Adipose tissue (tissue), 3 donors: ENCODE data around the gene EIF2B5. TPM values are rescaled to one million over a fixed set of nuclear protein-coding genes. Genes with fewer than 3 reads are reported as not detected.
"Not testable (repeated sequence)": the region's sequence is repeated elsewhere in the genome, so short reads cannot be mapped to it uniquely, and the experiment has no call there.

Experiments
- H3K27ac ChIP-seq: one replicate; pipeline ENCODE4 v1.5.1; 2013; ENCODE audit warnings: low read depth, low read length
- WGBS, 3 donors: extraction: QIAGEN DNeasy Blood & Tissue Kit; methylation state at CpG; one replicate each; pipeline ENCODE4 v1.1.7; 2013; 5-methylcytosine and 5-hydroxymethylcytosine counted together
- polyA plus RNA-seq, 3 donors: library from polyadenylated mRNA; stranded (reverse); fragments of 200-250 nt; gene quantifications; one replicate each; pipeline ENCODE4 v1.2.3, GENCODE V29; 2013
- donor health status: healthy with polysubstance abuse.
- donor health status: Bipolar disorder and iron deficiency.
- donor health status: healthy.

The EIF2B5 gene
- polyA plus RNA-seq, 3 donors: 24.4 to 38.0 (median 26.3) TPM

DNA sequence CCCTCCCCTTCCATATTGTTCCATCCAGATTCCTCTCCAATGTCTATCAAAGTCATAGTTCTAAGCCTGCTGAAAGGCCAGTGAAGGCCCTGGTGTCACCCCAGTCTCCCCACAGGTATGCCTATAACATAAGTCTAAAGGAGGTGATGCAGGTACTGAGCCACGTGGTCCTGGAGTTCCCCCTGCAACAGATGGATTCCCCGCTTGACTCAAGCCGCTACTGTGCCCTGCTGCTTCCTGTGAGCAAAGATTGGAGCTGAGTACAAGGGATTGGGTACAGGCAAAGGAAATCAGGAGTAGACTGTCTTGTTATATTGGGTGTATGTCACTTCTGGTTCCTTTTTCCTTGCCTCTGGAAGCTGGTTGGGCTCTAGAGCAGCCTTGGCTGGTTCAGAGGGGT, 8.2 kb downstream of the EIF2B5 start:
- H3K27ac ChIP-seq: no peak overlapping the region
- 88 to 91% (median 90%) methylated on average over 3 of the region's 3 CpGs for WGBS, 3 donors

DNA sequence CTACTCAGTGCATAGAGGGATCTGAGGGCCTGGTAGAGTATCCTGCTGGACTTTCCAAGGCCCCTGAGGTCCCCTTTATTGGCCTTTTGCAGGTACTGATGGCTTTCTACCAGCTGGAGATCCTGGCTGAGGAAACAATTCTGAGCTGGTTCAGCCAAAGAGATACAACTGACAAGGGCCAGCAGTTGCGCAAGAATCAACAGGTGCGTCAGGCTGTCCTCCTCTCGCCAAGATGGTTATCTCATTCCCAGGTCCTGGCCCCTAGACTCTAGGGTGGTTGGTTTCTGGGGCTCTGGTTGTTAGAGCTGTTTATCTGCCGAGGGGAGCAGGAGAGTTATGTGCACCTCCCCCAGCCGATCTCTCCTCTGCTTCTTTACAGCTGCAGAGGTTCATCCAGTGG, 9.3 kb downstream of the EIF2B5 start:
- 64 to 74% (median 68%) methylated on average over 5 of the region's 5 CpGs for WGBS, 3 donors
- H3K27ac ChIP-seq: no peak overlapping the region

DNA sequence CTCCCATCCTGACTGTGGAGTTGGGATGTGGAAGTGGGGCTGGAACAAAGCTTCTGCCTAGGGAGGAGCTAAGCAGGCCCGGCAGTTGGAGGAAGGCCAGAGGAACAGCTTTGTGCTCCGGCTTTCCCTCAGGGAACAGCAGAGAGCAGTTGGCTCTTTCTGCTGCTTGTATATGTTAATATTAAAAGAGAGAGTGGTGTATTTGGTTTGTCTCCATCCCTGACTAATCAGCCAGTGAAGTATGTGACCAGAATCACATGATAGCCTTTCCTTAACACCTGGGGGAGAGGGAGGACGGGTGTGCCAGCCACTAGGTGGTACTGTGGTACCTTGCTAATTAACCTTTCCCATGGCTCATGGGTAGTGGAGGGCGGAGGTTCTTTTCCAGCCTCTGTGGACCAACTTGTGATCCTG, 10.0 kb downstream of the EIF2B5 start:
- WGBS, 3 donors: 18 to 43% (median 34%) methylated on average over 4 of the region's 4 CpGs
- no peak overlapping the region for H3K27ac ChIP-seq

DNA sequence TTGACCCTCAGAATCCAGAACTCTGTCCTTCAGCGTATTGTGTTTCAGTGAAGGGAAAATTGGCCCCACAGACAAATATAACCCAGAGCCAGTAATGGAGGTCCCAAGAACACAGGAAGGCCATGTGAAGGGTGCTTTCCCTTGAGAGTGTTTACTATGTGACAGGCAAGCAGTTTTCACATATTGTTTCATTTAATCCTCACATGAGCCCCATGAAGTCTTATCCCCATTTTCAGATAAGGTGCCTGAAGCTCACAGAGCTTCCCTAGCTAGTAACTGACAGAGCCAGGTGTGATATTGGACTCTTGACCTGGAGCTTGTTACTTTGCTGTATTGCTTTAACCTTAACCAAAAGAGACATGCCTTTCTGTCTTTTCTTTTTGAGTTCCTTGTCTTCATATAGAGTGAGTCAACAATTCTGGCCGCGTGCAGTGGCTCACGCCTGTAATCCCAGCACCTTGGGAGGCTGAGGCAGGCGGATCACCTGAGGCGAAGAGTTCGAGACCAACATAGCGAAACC, 10.7 kb downstream of the EIF2B5 start:
- WGBS, 3 donors: 81 to 90% (median 87%) methylated on average over 8 of the region's 8 CpGs
- no peak overlapping the region for H3K27ac ChIP-seq

DNA sequence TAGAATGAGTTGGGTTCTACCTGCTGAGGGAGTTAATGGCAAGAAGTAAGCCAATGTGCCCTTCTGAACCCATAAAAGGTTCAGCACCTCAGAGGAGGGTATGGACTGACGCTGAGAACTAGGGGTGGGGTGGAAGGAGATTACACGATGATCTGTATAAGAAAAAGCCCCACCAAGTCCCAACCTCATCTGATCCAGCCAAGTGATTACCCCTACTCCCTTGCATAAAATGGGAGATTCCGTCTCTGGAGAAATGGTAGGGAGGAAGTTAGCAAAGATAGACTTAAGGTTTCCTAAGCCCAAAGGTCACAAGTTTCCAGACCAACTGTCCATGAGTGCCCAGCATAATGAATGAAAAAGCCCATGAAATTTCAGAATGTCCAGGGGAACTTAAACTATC, 12.9 kb downstream of the EIF2B5 start:
- WGBS, 3 donors: 68 to 83% (median 73%) methylated on average over 3 of the region's 3 CpGs
- no peak overlapping the region for H3K27ac ChIP-seq

DNA sequence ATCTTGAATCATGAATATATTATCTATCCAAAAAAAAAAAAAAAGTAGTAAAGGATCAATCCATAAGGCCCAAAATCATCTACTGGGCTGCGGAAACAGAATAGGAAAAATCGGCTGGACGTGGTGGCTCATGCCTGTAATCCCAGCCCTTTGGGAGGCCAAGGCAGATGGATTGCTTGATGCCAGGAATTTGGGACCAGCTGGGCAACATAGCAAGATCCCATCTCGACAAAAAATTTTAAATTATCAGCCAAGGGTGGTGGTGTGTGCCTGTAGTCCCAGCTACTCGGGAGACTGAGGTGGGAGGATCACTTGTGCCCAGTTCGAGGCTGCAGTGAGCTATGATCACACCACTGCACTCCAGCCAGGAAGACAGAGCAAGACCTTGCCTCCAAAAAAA, 14.0 kb downstream of the EIF2B5 start:
- no peak overlapping the region for H3K27ac ChIP-seq
- WGBS, 3 donors: 86 to 96% (median 94%) methylated on average over 6 of the region's 6 CpGs

DNA sequence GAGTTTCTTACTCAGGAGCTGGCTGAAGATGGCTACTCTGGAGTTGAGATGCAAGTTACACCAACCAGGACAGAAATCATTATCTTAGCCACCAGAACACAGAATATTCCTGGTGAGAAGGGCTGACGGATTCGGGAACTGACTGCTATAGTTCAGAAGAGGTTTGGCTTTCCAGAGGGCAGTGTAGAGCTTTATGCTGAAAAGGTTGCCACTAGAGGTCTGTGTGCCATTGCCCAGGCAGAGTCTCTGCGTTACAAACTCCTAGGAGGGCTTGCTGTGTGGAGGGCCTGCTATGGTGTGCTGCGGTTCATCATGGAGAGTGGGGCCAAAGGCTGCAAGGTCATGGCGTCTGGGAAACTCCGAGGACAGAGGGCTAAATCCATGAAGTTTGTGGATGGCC, 14.6 kb downstream of the EIF2B5 start:
- WGBS, 3 donors: 56 to 79% (median 78%) methylated on average over 6 of the region's 6 CpGs
- not testable (repeated sequence) for H3K27ac ChIP-seq

DNA sequence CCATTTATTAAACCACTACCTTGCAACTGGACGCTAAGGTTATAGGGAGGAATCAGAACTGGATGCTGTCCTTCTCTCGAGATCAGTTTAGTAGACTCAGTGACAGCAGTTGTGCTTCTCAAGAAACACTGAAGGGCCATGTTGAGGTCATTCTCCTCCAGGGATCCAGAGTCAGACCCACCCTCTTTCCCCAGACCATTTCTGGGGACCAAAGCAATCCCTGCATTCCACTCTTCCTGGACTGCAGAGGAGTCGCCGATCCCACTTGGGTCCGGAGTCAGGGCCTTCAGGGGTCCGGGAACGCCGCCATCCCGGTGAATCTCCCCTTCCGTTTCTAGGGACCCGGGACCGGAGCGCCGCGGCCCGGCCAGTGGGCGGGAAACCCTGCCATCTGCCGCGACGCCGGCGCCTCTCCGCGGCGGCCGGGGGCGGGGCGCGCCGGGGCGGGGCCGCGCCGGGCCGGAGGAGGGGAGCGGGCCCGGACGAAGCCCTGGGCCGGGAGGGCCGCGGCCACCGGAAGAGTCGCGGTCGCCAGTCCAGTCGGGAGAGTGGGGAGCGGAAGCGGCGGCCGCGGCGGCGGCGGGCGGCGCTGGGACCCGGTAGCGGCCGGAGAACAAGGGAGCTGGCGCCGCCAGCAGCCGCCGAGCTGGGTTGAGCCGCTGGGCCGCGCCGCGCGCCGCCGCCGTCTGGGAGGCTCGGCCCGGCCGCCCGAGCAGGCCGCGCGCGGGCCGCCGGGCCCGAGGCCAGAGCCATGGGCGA, 19.9 kb downstream of the EIF2B5 start, which contains the start of gene DVL3:
TSS of gene DVL3 (plus strand) at position 493 of the 759 bp plus-strand sequence. CDS start at position 752, 259 bp downstream.
- peak within 1 kb of the TSS; percentile 42 for H3K27ac ChIP-seq
- WGBS, 3 donors: 1% methylated on average over 34 to 84 of the region's 84 CpGs

DNA sequence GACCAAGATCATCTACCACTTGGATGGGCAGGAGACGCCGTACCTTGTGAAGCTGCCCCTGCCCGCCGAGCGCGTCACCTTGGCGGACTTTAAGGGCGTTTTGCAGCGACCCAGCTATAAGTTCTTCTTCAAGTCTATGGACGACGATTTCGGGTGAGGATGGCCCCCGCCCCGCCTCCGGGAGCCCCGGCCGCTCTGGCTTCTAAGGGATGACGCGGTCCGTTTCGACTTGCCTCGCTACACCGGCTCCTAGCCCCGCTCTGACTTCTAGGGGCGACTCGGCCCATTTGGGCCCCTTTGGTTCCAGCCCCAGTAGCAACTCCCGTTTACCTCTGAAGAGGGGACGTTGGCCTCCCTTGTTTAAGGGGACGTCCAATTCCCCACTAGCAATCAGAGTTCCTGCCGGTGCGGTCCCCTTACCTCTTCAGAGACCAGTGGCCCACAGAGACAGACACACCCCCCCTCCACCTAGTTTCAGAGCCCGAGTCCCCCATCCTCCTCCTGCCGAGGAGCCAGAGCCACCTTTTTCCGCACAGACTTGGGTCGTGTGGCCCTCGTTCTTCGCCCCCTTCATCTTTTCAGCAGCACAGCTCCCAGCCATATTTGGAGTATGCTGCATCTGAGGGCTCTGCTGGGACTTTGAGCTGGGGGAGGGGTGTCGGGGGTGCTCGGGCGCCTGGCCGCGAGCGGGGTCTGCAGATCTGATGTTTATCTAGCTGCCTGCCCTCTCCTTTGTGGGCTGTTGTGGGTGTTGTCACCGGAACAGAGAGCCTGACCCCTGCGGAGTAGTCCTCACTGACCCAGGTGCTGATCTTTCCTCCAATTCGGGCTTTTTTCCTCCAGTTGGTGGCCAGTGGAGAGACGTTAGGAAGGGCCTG, 20.7 kb downstream of the EIF2B5 start:
- WGBS, 3 donors: 0% methylated on average over 46 to 47 of the region's 47 CpGs

DNA sequence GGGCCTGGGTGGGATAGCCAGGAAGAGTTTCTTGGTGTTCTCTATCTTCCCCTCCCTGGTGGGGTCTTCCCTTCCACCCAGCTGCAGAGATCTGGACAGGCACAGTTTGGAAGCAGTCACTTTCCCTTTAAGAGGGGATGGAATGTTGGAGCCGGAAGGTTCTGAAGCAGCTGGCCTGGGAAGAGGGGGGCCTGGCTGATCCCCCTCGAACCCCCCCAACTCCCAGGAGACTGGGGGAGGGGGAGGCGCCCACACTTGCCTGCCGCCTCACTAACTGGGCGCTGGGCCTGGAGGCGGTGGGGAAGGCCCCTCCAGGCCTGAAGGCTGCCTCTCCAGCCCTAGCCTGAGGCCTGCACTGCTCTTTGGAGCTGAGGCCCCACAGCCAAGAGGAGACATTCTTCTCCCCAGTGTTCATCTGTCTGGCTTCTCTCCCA, 21.4 kb downstream of the EIF2B5 start:
- 2 to 15% (median 3%) methylated on average over 6 of the region's 6 CpGs for WGBS, 3 donors

More for the DNA sequence above, 20.7 kb downstream of the EIF2B5 start:
- H3K27ac ChIP-seq: peak overlapping the region; percentile 42

DNA sequence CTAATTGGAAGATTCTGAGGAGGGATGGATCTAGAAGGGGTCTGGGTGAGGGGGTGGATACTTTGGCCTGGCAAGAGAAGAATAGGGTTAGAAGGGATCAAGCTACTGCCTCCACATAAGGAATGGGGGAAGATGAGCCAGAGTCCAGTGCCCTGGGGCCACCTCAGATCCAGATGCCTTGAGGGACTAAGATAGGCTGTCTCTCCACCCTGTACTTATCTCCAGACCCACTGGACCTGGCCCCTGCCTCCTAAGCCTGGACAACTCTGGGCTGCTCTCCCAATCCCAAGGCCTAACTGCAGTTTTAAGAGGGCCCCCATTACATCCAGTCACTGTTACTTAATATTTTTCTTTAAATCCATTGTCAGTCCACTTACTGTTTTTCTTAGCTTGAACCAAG, 22.0 kb downstream of the EIF2B5 start:
- no peak overlapping the region for H3K27ac ChIP-seq

More for the DNA sequence above, 21.4 kb downstream of the EIF2B5 start:
- H3K27ac ChIP-seq: no peak overlapping the region

DNA sequence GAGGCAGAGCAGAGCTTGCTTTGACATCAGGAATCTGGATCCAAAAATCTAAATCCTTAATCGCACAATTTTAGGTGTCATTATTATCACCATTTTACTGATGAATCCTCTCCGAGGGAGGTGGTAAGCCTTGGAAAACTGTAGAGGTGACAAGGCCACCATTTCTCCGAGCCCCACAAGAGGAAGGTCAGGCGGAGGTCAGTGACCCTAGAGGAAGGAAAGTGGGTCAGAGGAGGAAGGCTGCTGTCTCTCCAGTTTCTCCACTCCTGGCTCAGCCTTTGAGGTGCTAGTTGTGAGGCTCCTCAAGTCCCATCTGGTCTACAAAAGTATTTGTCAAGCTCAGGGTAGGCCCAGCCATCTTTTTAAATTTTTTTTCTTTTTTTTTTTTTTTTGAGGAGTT, 23.2 kb downstream of the EIF2B5 start:
- no peak overlapping the region for H3K27ac ChIP-seq
- 50 to 73% (median 54%) methylated on average over 4 of the region's 4 CpGs for WGBS, 3 donors

DNA sequence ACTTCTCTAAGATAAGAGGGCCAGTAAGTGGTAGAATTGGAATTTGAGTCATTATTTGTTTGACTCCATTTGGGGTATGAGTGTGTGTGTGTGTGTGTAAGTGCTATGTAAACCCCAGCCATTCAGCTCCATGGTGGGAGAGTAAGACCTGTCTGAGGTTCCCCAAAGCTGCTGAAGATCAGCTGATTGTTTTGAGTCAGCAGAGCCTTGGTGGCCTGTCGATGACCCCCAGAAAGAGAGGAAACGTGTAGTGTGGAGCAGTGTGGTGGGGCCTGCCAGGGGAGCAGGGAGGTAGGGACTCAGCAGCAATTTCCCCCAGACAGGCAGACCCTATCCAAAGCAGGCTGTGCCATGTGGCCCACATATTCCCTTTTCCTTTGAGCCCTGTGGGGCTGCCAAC, 25.3 kb downstream of the EIF2B5 start:
- WGBS, 3 donors: 22 to 58% (median 34%) methylated on average over 2 of the region's 2 CpGs
- H3K27ac ChIP-seq: no peak overlapping the region

DNA sequence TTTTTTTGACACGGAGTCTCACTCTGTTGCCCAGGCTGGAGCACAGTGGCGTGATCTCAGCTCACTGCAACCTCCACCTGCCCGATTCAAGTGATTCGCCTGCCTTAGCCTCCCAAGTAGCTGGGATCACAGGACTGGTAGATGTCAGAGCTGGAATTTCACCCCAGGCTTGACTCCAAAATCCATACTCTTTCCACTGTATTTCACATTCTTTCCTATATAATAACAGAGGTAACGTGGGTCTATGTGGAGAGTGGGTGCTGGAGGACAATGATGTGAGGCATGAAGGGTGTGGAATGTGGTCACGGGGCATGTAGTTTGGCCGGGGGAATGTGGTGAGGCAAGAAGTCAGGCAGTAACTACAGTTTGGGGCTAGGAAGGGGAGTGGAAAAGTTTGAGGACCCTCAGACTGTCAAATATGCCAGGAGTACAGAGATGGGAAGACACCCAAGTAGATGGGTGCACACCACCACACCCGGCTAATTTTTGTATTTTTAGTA, 27.5 kb downstream of the EIF2B5 start:
- H3K27ac ChIP-seq: not testable (repeated sequence)
- WGBS, 3 donors: 70 to 85% (median 83%) methylated on average over 7 to 8 of the region's 8 CpGs

DNA sequence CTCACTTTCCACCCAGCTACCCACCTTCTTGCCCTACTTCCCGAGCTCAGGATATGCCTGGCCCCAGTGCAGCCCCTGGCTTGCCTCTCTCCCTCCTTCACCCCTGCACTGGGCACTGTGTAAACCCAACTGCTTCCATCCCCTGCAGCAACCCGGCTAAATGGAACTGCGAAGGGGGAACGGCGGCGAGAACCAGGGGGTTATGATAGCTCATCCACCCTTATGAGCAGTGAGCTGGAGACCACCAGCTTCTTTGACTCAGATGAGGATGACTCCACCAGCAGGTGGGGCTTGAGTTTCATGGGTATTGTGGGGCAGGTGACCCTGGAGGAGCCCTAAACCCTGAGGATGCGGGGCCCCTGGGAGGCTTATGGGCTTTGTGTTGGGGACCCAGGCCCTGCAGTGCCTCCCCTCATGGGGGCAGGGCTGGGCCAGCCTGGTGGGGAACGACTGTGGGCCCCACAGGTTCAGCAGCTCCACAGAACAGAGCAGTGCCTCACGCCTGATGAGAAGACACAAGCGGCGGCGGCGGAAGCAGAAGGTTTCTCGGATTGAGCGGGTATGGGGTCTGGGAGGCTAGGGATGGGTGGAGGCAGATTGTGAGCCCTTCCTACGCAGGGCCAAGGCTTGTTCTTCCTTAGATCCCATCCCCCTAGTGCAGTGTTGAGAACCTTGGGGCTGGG, 29.6 kb downstream of the EIF2B5 start:
- no peak overlapping the region for H3K27ac ChIP-seq
- 94 to 97% (median 96%) methylated on average over 16 of the region's 16 CpGs for WGBS, 3 donors

DNA sequence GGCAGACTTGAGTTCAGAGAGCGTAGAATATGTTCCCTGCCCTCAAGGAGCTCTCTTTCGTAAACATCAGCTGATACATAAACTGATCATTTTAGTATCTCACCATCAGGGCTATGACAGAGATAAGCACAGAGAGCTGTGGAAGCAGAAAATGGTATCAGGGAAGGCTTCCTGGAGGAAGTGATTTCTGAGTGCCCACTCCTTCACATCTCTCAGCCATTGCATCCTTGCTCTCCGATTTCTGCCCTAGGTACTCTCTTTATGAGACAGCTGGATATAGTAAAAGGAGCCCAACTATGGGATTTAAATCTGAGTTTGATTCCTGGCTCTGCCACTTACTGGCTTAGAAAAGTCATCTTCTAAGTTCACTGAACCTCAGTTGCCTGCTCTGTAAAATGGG, 30.4 kb downstream of the EIF2B5 start:
- H3K27ac ChIP-seq: no peak overlapping the region
- 96 to 100% (median 100%) methylated on average over 3 of the region's 3 CpGs for WGBS, 3 donors

DNA sequence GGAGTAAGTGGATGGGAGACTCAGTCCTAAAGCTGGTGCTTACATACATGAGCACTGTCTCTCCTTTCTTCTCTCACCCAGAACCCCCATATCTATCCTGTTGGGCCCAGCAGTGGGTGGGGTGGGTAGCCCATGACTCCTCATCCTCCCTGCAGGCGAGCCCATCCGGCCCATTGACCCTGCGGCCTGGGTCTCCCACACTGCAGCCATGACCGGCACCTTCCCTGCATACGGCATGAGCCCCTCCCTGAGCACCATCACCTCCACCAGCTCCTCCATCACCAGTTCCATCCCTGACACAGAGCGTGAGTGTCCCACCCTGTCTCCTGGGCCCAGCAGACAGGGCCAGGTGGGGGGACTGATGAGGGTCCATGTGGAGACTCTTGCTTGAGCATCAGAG, 31.5 kb downstream of the EIF2B5 start:
- 92 to 97% (median 94%) methylated on average over 6 of the region's 6 CpGs for WGBS, 3 donors
- H3K27ac ChIP-seq: no peak overlapping the region

DNA sequence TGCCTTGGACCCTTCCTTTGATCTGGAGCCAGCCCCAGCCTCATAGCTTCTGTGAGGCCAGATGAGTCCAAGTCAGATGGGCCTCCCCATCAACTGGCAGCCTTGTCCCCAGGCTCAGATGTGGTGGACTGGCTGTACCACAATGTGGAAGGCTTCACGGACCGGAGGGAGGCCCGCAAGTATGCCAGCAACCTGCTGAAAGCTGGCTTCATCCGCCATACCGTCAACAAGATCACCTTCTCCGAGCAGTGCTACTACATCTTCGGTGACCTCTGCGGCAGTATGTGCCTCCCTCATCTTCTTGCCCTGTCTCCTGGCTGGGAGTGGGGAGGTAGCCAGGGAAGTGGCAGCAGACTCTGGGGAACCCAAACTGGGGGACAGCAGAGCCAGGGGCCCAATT, 32.6 kb downstream of the EIF2B5 start:
- 93 to 97% (median 96%) methylated on average over 8 of the region's 8 CpGs for WGBS, 3 donors
- H3K27ac ChIP-seq: no peak overlapping the region
